ENCODE data around the gene FZD4. TPM values are rescaled to one million over a fixed set of nuclear protein-coding genes. Genes with fewer than 3 reads are reported as not detected.
"Not testable (repeated sequence)": the region's sequence is repeated elsewhere in the genome, so short reads cannot be mapped to it uniquely, and the experiment has no call there.

FZD4 gene
- 26.2 TPM for polyA plus RNA-seq (ENCODE audit: insufficient read length)

- DNase-seq (ENCODE audit: low read depth) = peak; percentile 56
Observed at GRCh38 chr11:86955361-86956120, at the start of gene FZD4. Gene FZD4, minus strand, starts transcription at chr11:86955395. Its CDS starts 310 bp downstream, at chr11:86955085.

GRCh38 chr11:87004281-87004680 is 49.1 kb upstream of the FZD4 start:
- not testable (repeated sequence) for DNase-seq (ENCODE audit: low read depth)

DNA sequence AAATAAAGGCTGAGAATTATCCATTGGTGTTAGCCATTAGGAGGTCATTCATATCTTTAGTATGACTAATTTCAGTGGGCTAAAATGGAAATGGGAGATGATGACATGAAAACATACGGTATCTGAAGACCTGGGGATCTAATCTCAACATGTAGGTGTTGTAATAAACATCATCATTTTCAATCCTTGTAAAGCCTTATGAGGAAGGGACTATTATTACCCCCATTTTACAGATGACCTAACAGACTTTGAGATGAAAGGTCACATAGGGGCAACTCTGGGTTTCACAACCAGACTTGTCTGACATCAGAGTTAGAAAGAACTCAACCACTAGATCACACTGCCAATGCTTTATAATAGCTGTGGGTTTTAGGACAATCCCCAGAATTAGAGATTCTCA is 47.7 kb upstream of the FZD4 start:
- DNase-seq (ENCODE audit: low read depth) = no peak

GRCh38 chr11:86999859-87000753 is 44.9 kb upstream of the FZD4 start:
- no peak for DNase-seq (ENCODE audit: low read depth)

- DNase-seq (ENCODE audit: low read depth) = no peak
Observed at GRCh38 chr11:86999388-86999787, 44.2 kb upstream of the FZD4 start.

DNA sequence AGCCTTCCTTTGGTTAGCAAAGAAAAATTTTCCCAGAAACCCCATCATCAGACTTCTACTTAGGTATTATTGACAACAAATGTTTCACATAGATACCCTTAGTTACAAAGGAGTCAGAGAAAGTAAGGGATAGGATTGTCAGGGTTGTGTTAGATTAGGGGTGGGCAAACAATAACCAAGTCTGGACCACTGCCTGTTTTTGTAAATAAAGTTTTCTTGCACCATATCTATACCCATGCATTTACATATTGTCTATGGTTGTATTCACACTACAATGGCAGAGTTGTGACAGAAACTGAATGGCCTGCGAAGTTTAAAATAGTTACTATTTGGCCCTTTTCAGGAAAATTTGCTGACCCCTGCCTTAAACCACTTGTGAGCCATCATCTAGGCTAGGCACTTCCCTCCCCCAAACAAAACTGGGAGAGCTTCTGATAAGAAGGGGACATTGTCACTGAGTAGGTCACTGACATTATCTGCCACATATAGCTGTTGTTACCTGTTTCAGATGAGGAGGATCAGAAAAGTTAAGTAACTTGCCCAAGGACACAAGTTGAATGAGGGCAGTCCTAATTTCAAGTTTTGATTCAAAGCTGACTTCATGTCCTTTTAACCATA is 41.9 kb upstream of the FZD4 start:
- no peak for DNase-seq (ENCODE audit: low read depth)

DNA sequence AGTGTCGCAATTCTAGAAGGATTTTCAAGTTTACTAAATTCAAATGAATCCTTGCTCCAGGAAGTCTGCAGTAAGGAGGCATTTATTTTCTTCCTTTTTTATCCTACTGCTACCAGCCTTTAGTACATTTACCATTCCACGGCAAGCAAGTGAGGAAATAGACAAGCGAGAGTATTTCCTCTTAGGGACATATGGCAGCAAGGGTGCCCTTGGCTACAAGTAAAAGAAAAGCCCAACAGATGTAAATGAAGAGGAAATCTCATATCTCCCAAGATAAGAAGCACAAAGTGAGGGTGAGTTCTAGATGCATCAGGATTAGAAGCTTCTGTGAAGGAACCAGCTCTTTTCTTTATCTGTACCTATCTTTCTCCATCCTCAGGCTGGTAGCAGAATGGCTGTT is 37.8 kb upstream of the FZD4 start:
- DNase-seq (ENCODE audit: low read depth) = no peak

DNA sequence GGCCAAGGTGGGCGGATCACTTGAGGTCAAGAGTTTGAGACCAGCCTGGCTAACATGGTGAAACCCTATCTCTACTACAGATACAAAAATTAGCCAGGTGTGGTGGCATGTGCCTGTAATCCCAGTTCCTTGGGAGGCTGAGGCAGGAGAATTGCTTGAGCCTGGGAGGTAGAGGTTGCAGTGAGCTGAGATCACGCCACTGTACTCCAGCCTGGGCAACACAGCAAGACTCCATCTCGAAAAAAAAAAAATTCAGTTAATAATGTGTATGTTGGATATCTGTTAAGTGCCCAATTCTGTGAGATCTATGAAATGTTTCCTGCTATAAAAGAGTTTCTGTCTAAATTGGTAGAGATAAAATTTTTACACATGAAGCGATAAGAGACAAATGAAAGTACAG is 37.1 kb upstream of the FZD4 start:
- not testable (repeated sequence) for DNase-seq (ENCODE audit: low read depth)

DNA sequence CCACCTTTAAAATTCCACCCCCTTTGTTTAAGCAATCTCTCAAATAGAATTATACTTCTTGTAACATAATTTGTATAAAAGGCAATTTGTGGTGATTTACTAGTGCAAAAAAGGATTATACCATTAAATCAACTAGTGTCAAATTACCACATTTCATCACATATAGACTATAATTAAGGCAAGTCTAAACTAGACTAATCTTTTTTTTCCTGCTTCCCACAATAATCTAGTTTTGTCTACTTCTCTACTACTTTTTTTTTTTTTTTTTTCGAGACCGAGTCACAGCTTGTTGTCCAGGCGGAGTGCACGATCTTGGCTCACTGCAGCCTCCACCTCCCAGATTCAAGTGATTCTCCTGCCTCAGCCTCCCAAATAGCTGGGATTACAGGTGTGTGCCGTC is 36.1 kb upstream of the FZD4 start:
- no peak for DNase-seq (ENCODE audit: low read depth)

DNA sequence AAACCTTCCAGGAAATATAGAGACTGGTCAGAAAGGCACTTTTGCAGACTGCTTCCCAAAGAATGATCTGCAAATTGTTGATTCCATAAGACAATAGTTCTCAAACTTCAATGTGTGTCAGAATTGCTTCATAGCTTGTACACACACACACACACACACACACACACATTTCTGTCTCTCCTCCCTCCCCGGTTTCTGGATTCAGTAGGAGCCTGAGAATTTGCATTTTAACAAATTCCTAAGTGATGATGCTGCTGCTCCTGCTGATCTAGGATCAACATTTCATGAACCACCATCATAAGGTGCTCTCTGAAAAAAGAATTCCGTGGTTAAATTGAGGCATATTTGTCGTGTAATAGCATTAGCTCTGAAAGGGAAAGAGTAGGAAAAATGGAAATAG is 35.3 kb upstream of the FZD4 start:
- no peak for DNase-seq (ENCODE audit: low read depth)

- DNase-seq (ENCODE audit: low read depth) = no peak
Observed at GRCh38 chr11:86990031-86990430, 34.8 kb upstream of the FZD4 start.

GRCh38 chr11:86988351-86988881 is 33.2 kb upstream of the FZD4 start:
- no peak for DNase-seq (ENCODE audit: low read depth)

DNA sequence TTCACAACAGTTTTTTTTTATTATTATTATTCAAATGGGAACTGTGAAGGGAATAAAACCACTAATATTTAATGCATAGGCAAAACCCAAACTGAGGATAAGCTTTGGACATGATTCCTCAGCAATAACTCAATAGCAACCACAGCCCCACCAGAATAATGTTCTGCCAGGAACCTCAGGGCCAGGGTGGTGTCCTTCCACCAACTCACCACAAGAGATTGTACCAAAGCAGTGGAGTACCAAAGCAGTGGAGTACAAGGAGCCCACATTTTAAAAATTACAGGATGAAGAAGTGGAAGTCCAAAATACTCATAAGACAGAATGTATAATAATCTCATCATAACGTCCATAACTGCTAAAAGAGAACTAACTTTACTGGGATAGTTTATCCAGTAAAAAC is 32.5 kb upstream of the FZD4 start:
- no peak for DNase-seq (ENCODE audit: low read depth)

DNA sequence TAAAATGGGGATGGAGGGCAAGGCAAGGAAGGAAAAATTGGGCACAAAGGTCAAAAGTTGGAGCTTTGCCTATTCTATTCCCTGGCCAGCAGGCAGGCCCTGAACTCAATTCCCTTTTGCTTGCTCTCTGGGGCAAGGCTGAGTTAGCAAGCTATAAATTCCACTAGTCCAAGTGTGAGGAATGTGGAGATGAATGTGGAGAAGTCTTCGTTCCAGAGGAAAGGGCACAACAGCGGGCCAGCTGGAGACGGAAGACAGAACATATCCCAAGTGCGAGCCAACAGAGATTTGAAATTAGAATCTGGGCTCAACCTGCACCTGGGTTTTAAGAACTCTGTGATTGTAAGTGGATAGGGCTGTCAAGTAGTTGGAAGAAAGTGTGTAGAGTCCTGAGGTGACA is 29.5 kb upstream of the FZD4 start:
- DNase-seq (ENCODE audit: low read depth) = no peak

GRCh38 chr11:86983021-86983488 is 27.9 kb upstream of the FZD4 start:
- DNase-seq (ENCODE audit: low read depth) = no peak

GRCh38 chr11:86981777-86982540 is 26.8 kb upstream of the FZD4 start:
- DNase-seq (ENCODE audit: low read depth) = no peak

GRCh38 chr11:86980086-86980796 is 25.0 kb upstream of the FZD4 start:
- no peak for DNase-seq (ENCODE audit: low read depth)

DNA sequence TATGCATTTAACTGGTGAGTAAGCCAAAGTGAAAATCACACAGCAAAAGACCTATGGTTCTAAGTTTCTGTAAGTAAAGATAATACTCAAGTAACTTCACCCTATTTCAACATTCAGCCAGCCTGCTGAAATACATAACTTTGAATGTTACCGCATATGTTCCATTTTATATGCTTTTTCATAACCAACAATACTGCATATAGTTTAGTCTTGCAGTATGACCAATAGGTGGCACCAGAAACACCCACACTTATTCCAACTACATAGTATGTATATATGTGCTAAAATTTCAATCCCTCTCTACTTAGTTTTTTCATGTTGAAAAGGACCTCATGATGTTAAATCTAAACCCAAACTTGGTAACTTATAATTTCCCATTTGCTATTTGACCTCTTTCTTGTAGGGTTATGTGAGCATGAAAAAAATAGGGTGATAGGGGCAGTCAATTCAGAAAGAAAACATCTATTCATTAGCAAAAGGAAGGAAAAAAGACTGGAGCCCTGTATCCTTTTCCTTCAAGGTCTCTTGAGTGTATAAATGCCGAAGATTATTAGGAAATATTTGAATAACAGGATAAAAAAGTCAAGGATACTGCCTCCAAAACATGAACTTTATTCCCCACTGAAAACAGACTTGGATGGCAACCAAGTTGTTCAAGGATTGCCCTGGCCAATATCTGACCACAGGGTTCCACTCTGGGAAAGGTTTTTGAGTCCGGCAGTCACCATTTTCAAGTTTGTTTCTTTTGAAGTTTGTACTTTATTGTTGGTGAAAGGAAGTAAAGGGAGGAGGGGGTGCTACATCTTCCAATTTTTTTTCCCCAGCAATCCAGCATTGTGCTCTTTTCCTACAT is 23.8 kb upstream of the FZD4 start:
- no peak for DNase-seq (ENCODE audit: low read depth)

- no peak for DNase-seq (ENCODE audit: low read depth)
Observed at GRCh38 chr11:86978247-86978646, 23.1 kb upstream of the FZD4 start.

All from forelimb muscle (tissue), 1 donor.